Measurements from ENCODE around the gene MED29.
A peak's percentile ranks its signal among the peaks of the same experiment; 100 is the strongest.

GRCh38 chr19:39408392-39409207 is 17.4 kb downstream of the MED29 start:
- TF ChIP-seq, protein P1, sequence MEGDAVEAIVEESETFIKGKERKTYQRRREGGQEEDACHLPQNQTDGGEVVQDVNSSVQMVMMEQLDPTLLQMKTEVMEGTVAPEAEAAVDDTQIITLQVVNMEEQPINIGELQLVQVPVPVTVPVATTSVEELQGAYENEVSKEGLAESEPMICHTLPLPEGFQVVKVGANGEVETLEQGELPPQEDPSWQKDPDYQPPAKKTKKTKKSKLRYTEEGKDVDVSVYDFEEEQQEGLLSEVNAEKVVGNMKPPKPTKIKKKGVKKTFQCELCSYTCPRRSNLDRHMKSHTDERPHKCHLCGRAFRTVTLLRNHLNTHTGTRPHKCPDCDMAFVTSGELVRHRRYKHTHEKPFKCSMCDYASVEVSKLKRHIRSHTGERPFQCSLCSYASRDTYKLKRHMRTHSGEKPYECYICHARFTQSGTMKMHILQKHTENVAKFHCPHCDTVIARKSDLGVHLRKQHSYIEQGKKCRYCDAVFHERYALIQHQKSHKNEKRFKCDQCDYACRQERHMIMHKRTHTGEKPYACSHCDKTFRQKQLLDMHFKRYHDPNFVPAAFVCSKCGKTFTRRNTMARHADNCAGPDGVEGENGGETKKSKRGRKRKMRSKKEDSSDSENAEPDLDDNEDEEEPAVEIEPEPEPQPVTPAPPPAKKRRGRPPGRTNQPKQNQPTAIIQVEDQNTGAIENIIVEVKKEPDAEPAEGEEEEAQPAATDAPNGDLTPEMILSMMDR (IDR thresholded peaks at IDR 0.05 in 2 of 3, conservative IDR thresholded peaks at IDR 0.05 in 1 of 3; ENCODE audit: borderline replicate concordance in 1 of 3, insufficient read depth in 1 of 3, low read depth in 2 of 3, low read length in 2 of 3) = no peak
- TF ChIP-seq ELF1 (IDR thresholded peaks at IDR 0.05; ENCODE audit: borderline replicate concordance, low read depth) = no peak
- no peak for TF ChIP-seq SP1 (IDR thresholded peaks at IDR 0.05; ENCODE audit: low read depth)
- no peak for TF ChIP-seq POLR2A (IDR thresholded peaks at IDR 0.05; ENCODE audit: borderline replicate concordance, extremely low read depth, insufficient read depth, insufficient read length)
- TF ChIP-seq ZNF274 (IDR thresholded peaks at IDR 0.05; ENCODE audit: low read depth, low read length) = no peak
- no peak for TF ChIP-seq TCF7L2 (IDR thresholded peaks at IDR 0.05; ENCODE audit: borderline replicate concordance, extremely low read depth, insufficient read depth, insufficient read length)
- no peak for TF ChIP-seq YY1 (IDR thresholded peaks at IDR 0.05; ENCODE audit: extremely low read depth, insufficient replicate concordance, low read depth, low read length)
- no peak for TF ChIP-seq ZBTB33 (IDR thresholded peaks at IDR 0.05; ENCODE audit: extremely low read depth, insufficient replicate concordance, low read length)
- no peak for TF ChIP-seq SIN3A (IDR thresholded peaks at IDR 0.05; ENCODE audit: low read depth)
- TF ChIP-seq, protein P2, sequence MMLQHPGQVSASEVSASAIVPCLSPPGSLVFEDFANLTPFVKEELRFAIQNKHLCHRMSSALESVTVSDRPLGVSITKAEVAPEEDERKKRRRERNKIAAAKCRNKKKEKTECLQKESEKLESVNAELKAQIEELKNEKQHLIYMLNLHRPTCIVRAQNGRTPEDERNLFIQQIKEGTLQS (IDR thresholded peaks at IDR 0.05) = no peak
- TF ChIP-seq FOSL1 (IDR thresholded peaks at IDR 0.05; ENCODE audit: low read depth) = no peak
- TF ChIP-seq POLR2AphosphoS5 (IDR thresholded peaks at IDR 0.05; ENCODE audit: low read depth, low read length) = peak; percentile 36; the same call in 1 of the 2 replicates
- no peak for TF ChIP-seq EZH2 (IDR thresholded peaks at IDR 0.05)
- no peak for TF ChIP-seq RAD21 (IDR thresholded peaks at IDR 0.05; ENCODE audit: low read depth)
